Effector CD8-positive, alpha-beta T cell (primary cell): ENCODE data around the gene SLC1A7.

Experiments
- DNase-seq: peaks from one replicate; lab custom pipeline; 2025; lab: John Stamatoyannopoulos, UW

The SLC1A7 gene

GRCh38 chr1:53115403-53116306 lies 26.8 kb downstream of the SLC1A7 start:
- DNase-seq, result no peak

- DNase-seq, result no peak
Measured at GRCh38 chr1:53114581-53115400, 27.6 kb downstream of the SLC1A7 start.

- no peak for DNase-seq
Measured at GRCh38 chr1:53114090-53114489, 28.3 kb downstream of the SLC1A7 start.

DNA sequence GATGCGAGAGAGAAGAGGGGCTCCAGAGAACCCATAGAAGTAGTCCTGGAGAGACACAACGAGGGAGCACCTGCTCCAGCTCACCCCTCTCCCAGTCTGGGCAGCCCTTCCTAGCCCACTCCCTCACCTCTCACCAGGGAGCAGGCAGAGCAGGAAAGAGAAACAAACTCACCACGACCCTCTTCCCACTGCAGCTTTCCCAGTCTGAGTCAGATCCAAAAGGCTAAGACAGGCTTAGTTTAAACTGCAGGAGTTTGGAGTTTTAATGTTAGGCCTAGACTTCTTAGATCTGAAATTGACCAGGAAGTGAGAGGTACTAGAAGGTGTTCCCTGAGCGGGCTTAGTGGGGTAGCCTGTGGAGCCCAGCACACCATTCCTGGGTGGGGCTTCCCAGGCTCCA lies 29.6 kb downstream of the SLC1A7 start:
- DNase-seq, result no peak

DNA sequence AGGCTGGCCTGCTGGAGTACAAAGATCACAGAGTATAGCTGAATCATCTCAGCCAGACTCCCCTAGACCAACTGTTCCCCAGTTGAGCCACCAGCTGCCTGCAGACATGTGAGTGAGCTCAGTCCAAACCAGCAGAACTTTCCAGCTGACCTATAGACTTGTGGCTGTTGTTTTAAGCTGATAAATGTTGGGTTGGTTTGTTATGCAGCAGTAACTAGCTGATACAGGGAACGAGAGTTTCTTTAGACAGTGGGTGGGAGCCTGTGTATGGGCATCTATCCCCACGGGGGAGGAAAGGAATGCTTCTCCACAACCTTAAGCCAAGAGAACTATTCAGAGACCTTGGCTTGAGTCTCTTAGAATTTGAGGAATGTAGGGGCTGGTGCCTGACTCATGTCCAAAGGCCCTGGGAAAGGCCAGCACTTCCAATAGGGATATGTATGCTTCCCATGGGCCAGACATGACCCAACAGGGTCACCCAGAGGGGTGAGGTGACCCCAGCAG lies 30.1 kb downstream of the SLC1A7 start:
- DNase-seq, result no peak

DNA sequence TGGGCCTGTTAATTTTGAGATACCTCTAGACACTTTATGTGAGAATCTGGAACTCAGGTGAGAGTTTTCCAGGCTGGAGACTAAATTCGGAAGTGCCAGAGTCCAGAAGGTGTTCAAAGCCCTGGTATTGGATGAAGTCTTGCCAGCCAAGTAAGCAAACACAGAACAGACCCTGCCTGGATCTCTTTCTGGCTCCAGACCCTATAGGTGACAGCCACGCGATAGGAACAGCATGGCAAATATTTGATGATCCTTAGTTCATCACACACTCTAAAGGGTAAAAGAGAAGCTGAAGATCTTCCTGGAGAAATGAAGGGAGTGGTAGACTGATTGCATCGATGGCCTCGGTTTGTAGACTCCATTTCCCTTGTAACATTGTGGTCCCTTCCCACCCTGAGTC lies 30.7 kb downstream of the SLC1A7 start:
- no peak for DNase-seq

GRCh38 chr1:53111073-53111556 lies 31.3 kb downstream of the SLC1A7 start:
- no peak for DNase-seq

DNA sequence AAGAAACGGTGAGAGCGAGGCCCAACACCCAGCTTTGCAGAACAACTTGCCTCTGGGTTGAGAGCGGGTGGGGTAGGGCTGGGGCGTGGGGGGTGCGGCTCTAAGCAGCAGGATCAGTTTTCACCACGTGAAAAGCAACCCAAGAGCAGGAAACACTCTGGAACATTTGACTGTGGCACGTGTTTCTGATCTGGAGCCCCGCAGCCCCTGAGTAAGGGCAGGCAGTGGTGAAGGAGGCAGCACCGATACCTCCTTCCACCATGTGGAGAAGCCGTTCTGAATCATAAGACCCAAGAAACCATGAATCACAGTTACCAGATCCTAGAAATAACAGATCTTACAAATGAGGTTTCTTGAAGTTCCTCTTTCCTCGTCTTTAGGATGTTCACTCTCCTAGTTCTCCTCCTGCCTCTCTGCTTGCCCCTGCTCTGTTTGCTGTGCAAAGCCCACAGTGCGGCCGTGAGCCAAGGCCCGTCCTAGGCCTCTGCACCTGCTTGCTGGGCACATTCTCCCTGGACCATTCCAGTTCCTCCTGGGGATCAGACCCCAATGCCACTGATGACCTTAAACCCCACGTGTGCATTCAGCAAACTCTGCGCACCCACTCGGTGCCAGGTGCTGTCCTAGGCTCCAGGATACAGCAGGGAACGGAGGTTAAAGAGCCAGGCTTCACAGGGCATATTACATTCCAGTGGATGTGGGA lies 31.9 kb downstream of the SLC1A7 start:
- DNase-seq, result no peak

- no peak for DNase-seq
Measured at GRCh38 chr1:53108646-53109580, 33.5 kb downstream of the SLC1A7 start.

DNA sequence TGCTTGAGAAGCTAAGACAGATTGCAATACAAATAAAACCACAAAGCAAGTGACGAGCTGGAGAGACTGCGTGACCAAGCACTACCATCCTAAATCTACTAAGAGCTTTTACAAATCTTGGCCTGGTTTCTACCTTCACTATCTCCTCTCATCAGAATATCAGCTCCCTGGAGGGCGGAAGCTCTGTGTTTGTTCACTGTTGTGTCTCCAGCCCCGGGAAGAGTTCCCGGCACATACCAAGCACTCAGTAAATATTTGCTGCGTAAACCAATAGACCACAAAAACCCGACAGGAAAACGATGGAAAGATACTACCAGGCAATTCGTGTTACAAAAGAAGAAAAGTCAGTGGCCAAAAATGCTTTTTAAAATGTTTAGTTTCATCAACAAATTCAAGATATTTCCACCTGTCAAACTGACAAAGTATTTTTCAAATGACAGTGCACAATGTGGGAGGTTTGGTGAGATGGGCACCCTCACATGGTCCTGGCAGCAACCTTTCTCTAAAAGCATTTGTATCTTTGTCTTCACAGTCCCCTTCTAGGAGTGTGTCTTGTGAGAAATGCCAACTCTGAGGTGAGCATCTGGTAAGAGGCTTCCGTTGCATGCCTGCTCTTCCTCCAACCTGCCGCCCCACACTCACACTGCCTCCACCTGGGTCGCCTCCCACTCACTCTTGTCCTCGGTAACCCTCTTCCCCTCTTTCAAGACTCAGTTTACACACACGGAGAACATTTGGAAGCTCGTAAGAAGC lies 34.7 kb downstream of the SLC1A7 start:
- no peak for DNase-seq

GRCh38 chr1:53107090-53107489 lies 35.3 kb downstream of the SLC1A7 start:
- no peak for DNase-seq

GRCh38 chr1:53104289-53104913 lies 38.0 kb downstream of the SLC1A7 start:
- no peak for DNase-seq

GRCh38 chr1:53094533-53094919 lies 47.9 kb downstream of the SLC1A7 start:
- DNase-seq, result no peak

- DNase-seq, result no peak
Measured at GRCh38 chr1:53093778-53094532, 48.5 kb downstream of the SLC1A7 start.

GRCh38 chr1:53093451-53093754 lies 49.0 kb downstream of the SLC1A7 start:
- no peak for DNase-seq

DNA sequence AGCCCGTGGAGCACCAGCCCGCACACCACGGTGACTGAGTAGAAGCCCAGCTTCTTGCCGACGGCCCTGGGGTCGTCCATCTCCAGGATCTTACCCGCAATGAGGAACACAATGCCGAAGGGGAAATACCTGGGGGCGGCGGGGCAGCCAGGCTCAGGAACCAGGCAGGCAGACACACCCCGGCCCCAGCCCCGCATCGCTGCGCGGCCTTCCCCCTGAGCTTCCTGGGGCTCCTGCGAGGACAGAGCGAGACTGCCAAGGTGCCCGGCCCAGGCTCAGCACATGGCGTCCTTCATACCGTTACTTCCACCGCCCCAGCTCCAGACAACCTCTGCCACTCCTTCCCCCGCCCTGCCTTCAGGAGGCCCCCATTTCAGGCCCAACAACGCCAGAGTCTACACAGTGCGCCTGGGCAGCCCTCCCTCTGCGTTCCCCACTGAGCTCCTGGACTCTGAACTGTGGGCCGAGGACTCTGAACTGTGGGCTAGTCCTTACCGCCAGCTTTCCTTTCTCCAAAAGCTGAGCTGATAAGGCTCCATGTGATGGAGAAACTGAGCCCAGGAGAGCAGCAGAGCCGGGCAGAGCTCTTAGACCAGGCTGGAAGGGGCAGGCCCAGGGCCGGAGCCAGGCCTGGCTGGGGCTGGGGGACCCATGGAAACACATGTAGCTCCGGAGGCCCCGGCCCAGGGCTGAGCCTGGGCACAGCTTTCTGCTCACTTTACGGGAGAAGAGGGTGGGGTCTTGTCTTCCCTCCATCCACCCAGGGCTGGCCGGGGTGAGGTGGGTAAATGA lies 49.6 kb downstream of the SLC1A7 start:
- DNase-seq, result no peak

DNA sequence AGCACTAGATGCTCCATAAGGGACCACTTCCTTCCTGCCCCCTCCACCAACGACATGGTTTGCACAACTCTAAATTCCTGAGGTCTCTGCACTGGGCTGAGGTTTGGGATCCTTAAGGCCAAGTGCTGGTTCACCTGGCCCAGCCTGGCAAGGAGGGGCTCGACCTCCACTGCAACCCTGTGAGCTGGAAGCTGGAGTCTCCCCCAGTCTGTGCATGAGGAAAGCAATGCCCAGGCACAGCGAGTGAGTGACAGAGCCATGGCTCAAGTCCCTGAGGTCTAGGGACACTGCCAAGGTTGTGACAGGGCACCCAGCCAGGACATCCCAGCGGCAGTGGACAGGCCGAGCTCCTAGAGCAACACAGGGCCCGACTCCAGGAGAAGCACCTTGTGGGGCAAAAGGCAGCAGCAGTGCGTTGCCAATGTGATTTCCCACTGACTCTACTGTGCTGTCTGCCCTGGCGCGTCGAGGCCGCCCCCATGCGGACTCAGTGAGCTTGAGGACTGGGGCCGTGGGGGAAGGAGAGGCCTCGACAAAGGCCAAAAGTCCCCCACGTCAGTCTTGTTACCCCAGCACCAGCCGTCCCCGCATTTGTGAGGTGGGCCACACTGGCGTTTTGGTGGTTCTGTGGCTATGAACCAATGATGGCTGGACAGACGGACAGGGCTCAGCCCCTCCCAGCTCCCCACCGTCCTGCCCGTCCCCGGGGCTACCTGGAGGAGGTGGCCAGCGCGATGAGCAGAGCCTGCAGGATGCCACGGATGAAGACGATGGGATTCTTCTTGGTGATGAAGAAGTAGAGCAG lies 50.4 kb downstream of the SLC1A7 start:
- no peak for DNase-seq
